OCI-LY7 (cell line): ENCODE results near the gene NCLN.

Experiments
- EZH2phosphoT487 ChIP-seq: fragments of 200-600 bp; sonication (generic); IDR thresholded peaks from 2 replicates; pipeline ENCODE4 v1.6.1; 2018; ENCODE audit warnings: low read depth, borderline replicate concordance, mild to moderate bottlenecking, mixed run types, antibody characterized with exemption, low read length, moderate library complexity, mixed read lengths
- TF ChIP-seq, protein P1 (sequence below): fragments of 200-600 bp; sonication (generic); conservative IDR thresholded peaks from 2 replicates; pipeline ENCODE4 v1.5.1; 2014; ENCODE audit warnings: mild to moderate bottlenecking, antibody characterized with exemption, low read length, moderate library complexity, mixed read lengths

- TF ChIP-seq, protein P1, sequence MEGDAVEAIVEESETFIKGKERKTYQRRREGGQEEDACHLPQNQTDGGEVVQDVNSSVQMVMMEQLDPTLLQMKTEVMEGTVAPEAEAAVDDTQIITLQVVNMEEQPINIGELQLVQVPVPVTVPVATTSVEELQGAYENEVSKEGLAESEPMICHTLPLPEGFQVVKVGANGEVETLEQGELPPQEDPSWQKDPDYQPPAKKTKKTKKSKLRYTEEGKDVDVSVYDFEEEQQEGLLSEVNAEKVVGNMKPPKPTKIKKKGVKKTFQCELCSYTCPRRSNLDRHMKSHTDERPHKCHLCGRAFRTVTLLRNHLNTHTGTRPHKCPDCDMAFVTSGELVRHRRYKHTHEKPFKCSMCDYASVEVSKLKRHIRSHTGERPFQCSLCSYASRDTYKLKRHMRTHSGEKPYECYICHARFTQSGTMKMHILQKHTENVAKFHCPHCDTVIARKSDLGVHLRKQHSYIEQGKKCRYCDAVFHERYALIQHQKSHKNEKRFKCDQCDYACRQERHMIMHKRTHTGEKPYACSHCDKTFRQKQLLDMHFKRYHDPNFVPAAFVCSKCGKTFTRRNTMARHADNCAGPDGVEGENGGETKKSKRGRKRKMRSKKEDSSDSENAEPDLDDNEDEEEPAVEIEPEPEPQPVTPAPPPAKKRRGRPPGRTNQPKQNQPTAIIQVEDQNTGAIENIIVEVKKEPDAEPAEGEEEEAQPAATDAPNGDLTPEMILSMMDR, result no peak
- TF ChIP-seq EZH2phosphoT487, result no peak
Observed at GRCh38 chr19:3159565-3159964, 26.2 kb upstream of the NCLN start.
